Lower lobe of right lung (tissue), 2 donors: ENCODE data around the gene PGM5. TPM values are rescaled to one million over a fixed set of nuclear protein-coding genes. Genes with fewer than 3 reads are reported as not detected.

Experiments used
- ATAC-seq, 2 donors: fragments of 200-7000 bp; cut with Tn5 transposase; one replicate each; pipeline ENCODE4 v1.9.1; 2020 to 2022; ENCODE audit warnings: mild to moderate bottlenecking in 2 of 2, moderate library complexity in 2 of 2
- DNase-seq: peaks from one replicate; pipeline ENCODE4 v3.0.0-alpha.2; 2020
- H3K27ac ChIP-seq: fragments of 200-600 bp; one replicate; pipeline ENCODE4 v1.8.0; 2022
- H3K27me3 ChIP-seq: fragments of 200-600 bp; one replicate; pipeline ENCODE4 v1.8.0; 2022; ENCODE audit warnings: low read depth
- H3K36me3 ChIP-seq: fragments of 200-600 bp; one replicate; pipeline ENCODE4 v1.8.0; 2022; ENCODE audit warnings: mild to moderate bottlenecking
- H3K4me1 ChIP-seq: fragments of 200-600 bp; one replicate; pipeline ENCODE4 v1.8.0; 2022
- H3K4me3 ChIP-seq: fragments of 200-600 bp; one replicate; pipeline ENCODE4 v1.8.0; 2022; ENCODE audit warnings: mild to moderate bottlenecking
- H3K9me3 ChIP-seq: fragments of 200-600 bp; one replicate; pipeline ENCODE4 v1.8.0; 2022
- intact Hi-C: fragments of 100-400 bp; cut with DNase I; formaldehyde crosslinking; loops from one replicate; pipeline ENCODE4 v1.11.0; 2022
- total RNA-seq: library from RNA; stranded (reverse); fragmentation: NEBNext Ultra II Directional; extraction: Animal tissue kit (Norgen Biotek cat#: 25700); gene quantifications from one replicate; pipeline ENCODE4 v1.2.1, GENCODE V29; 2021
- TF ChIP-seq, protein P1 (sequence below): fragments of 200-600 bp; IDR thresholded peaks from one replicate; pipeline ENCODE4 v1.8.0; 2022; ENCODE audit warnings: antibody characterized with exemption, mild to moderate bottlenecking
- donor health status: DM: no; HTN: yes; CAD: no; lungs with severe emphysema.

PGM5 gene
- total RNA-seq, 1 donor from 2014 or later = 26.3 TPM

DNA sequence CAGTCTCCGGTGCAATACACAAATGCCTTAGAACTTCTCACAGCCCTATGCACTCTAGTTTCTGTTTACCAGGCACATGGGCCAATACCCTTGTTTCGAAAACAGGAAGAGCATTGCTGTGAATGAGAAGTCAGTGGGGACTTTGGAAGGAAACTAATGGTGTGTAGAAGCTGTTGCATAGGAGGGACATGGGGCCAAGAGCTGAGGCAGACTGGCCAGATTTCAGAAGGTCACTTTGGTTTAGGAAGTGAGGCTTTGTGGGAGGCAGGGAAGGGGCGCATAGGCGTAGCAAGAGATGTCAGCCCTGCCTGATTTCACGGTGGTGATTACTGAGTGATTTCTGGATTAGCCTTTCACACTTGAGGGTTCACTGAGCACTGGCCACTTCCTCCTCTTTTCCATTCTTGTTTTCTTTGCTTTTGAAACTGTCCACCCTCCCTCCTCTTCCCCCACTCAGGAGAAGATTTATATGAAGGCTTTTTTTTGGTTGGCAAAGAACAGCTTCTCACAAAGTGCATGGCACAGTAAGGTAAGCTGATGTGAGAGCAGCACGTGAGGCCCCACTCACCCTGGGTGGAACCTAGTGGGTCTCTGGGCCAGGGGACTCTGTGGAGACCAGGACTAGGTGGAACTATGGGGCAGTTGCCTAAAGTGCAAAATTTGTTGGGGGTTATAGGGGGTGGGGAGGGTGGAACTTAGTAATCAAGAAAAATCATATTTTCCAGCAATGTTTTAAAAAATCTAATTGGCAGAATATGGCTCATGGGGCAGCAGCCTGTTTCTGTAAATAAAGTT is 190.4 kb downstream of the PGM5 start:
- intact Hi-C loops = no loop called here
- TF ChIP-seq, protein P1, sequence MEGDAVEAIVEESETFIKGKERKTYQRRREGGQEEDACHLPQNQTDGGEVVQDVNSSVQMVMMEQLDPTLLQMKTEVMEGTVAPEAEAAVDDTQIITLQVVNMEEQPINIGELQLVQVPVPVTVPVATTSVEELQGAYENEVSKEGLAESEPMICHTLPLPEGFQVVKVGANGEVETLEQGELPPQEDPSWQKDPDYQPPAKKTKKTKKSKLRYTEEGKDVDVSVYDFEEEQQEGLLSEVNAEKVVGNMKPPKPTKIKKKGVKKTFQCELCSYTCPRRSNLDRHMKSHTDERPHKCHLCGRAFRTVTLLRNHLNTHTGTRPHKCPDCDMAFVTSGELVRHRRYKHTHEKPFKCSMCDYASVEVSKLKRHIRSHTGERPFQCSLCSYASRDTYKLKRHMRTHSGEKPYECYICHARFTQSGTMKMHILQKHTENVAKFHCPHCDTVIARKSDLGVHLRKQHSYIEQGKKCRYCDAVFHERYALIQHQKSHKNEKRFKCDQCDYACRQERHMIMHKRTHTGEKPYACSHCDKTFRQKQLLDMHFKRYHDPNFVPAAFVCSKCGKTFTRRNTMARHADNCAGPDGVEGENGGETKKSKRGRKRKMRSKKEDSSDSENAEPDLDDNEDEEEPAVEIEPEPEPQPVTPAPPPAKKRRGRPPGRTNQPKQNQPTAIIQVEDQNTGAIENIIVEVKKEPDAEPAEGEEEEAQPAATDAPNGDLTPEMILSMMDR = no peak
- no peak for DNase-seq
- H3K4me3 ChIP-seq = no peak overlapping the region
- peak; percentile 80 to 91 for ATAC-seq
- peaks cover 5% of the 10 kb centered on the region for H3K4me1 ChIP-seq
- H3K27me3 ChIP-seq = no peaks in the 10 kb centered on the region
- H3K27ac ChIP-seq = peak overlapping the region; percentile 73
- no peaks in the 10 kb centered on the region for H3K9me3 ChIP-seq
- no peaks in the 10 kb centered on the region for H3K36me3 ChIP-seq

DNA sequence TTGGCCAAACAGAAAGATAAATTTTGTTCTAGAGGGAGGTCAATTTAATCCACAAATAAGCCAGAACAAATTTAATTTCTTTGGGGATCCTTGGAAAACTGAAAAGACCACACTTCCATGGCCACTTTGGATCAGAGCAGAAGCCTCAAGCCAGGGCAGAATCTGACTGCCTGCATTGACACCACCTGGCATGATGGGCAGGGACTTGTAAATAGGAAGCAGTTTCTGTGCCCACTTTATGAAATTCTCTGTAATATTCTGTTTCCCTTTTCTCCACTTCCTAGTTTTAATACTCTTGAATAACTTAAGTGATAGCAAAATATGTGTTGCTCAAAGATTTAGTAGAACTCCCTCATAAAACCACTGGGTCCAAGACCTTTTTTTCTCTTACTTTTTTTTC is 191.0 kb downstream of the PGM5 start:
- intact Hi-C loops = no loop called here
- Histone ChIP-seq H3K36me3 (no peaks in the 10 kb centered on the region), H3K9me3 (no peaks in the 10 kb centered on the region), H3K4me3 (no peak overlapping the region), H3K4me1 (peaks cover 5% of the 10 kb centered on the region), H3K27me3 (no peaks in the 10 kb centered on the region), H3K27ac (peak overlapping the region; percentile 73)
- DNase-seq = peak; percentile 57
- peak; percentile 59 to 75 for ATAC-seq
- TF ChIP-seq, protein P1 = no peak

- intact Hi-C loops = no loop called here
- TF ChIP-seq, protein P1 = no peak
- Histone ChIP-seq H3K27me3 (no peaks in the 10 kb centered on the region), H3K27ac (peak overlapping the region; percentile 44), H3K4me1 (peaks cover 5% of the 10 kb centered on the region), H3K4me3 (no peak overlapping the region), H3K36me3 (no peaks in the 10 kb centered on the region), H3K9me3 (no peaks in the 10 kb centered on the region)
- DNase-seq (no peak), ATAC-seq (no peak)
These were observed 191.8 kb downstream of the PGM5 start for GRCh38 chr9:68548241-68548640.

DNA sequence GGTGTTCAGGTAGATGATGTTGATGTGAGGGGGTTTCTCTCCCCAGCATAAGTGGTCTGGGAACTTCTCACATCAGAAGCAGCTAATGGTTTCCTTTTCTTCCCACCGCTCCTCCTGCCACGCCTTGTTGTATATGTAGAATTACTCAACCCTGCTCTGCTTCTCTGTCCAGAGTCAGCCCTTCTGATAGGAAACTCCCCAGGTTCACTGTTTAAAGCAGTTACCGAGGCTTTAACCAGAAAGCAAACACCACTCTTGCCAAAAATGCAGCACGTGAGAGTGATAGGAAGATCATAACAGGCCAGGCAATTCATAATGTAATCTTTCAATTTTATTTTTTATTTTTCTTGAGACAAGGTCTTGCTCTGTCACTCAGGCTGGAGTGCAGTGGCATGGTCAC is 194.8 kb downstream of the PGM5 start:
- DNase-seq (no peak), ATAC-seq (peak; percentile 45 to 52)
- intact Hi-C loops = no loop called here
- no peaks in the 10 kb centered on the region for H3K9me3 ChIP-seq
- no peaks in the 10 kb centered on the region for H3K27me3 ChIP-seq
- no peaks in the 10 kb centered on the region for H3K4me1 ChIP-seq
- TF ChIP-seq, protein P1 = no peak
- no peak overlapping the region for H3K27ac ChIP-seq
- no peaks in the 10 kb centered on the region for H3K36me3 ChIP-seq
- no peak overlapping the region for H3K4me3 ChIP-seq

- Histone ChIP-seq H3K9me3 (no peaks in the 10 kb centered on the region), H3K4me1 (no peaks in the 10 kb centered on the region), H3K36me3 (no peaks in the 10 kb centered on the region), H3K27me3 (no peaks in the 10 kb centered on the region), H3K27ac (no peak overlapping the region), H3K4me3 (no peak overlapping the region)
- intact Hi-C loops = no loop called here
- TF ChIP-seq, protein P1 = no peak
- no peak for DNase-seq
- ATAC-seq = peak in 1 of 2 donors; percentile 28
These were observed 196.5 kb downstream of the PGM5 start for GRCh38 chr9:68552700-68553476.
